IMR-90 (cell line): ENCODE data around the gene KRTAP10-5. TPM values are rescaled to one million over a fixed set of nuclear protein-coding genes. Genes with fewer than 3 reads are reported as not detected.
"Not testable (repeated sequence)": the region's sequence is repeated elsewhere in the genome, so short reads cannot be mapped to it uniquely, and the experiment has no call there.

ENCODE experiments used
- ATAC-seq: fragments of 200-7000 bp; cut with Tn5 transposase; 2 replicates; pipeline ENCODE4 v1.9.1; 2020; ENCODE audit warnings: low read depth, mild to moderate bottlenecking, moderate library complexity
- BruUV-seq: library from RNA; stranded (reverse); fragments of 400-500 nt; replicated peaks from 2 replicates; lab custom pipeline; 2021; lab: Mats Ljungman, UMichigan
- CTCF ChIA-PET: fragments of 300-600 bp; formaldehyde crosslinking; extraction: SDS; loops from one replicate; lab custom pipeline; 2021; ENCODE audit warnings: antibody characterized with exemption; lab: Yijun Ruan, JAX
- POLR2A ChIA-PET: fragments of 300-600 bp; sonication (Branson Sonifier 250); formaldehyde crosslinking; loops from one replicate; lab custom pipeline; 2022; ENCODE audit warnings: antibody characterized with exemption; ENCODE audit not compliant: unreplicated experiment; lab: Charles Lee
- DNase-seq: peaks from one replicate; pipeline ENCODE4 v3.0.0; 2013
- H2AFZ ChIP-seq: replicated peaks from 2 replicates; pipeline ENCODE3; 2013; ENCODE audit warnings: low read length, mild to moderate bottlenecking; ENCODE audit not compliant: poor library complexity
- H2AK5ac ChIP-seq: 2 replicates; pipeline ENCODE4 v1.6.1; 2013; ENCODE audit warnings: low read depth, low read length, inconsistent platforms
- H2AK9ac ChIP-seq: replicated peaks from 2 replicates; pipeline ENCODE3; 2013; ENCODE audit warnings: mild to moderate bottlenecking, low read depth, low read length, moderate library complexity; ENCODE audit not compliant: poor library complexity
- H2BK120ac ChIP-seq: 2 replicates; pipeline ENCODE4 v1.6.1; 2013; ENCODE audit warnings: low read depth, low read length, inconsistent platforms
- H2BK15ac ChIP-seq: 3 replicates; pipeline ENCODE4 v1.6.1; 2013; ENCODE audit warnings: low read depth, low read length, inconsistent platforms
- H2BK20ac ChIP-seq: 2 replicates; pipeline ENCODE4 v1.6.1; 2013; ENCODE audit warnings: low read depth, mild to moderate bottlenecking, inconsistent platforms, low read length, moderate library complexity
- H2BK5ac ChIP-seq: 2 replicates; pipeline ENCODE4 v1.6.1; 2013; ENCODE audit warnings: mild to moderate bottlenecking, low read depth, low read length, inconsistent platforms; ENCODE audit not compliant: poor library complexity, severe bottlenecking
- H3K14ac ChIP-seq: replicated peaks from 2 replicates; pipeline ENCODE4 v1.6.1; 2013; ENCODE audit warnings: low read depth, low read length, inconsistent platforms
- H3K18ac ChIP-seq: 2 replicates; pipeline ENCODE4 v1.6.1; 2013; ENCODE audit warnings: low read depth, low read length, control low read depth
- H3K23ac ChIP-seq: 2 replicates; pipeline ENCODE4 v1.6.1; 2013; ENCODE audit warnings: low read depth, low read length, inconsistent platforms
- H3K27ac ChIP-seq: 2 replicates; pipeline ENCODE4 v1.5.1; 2013; ENCODE audit warnings: mild to moderate bottlenecking, control low read depth, low read length; ENCODE audit not compliant: insufficient read depth
- H3K27me3 ChIP-seq: 2 replicates; pipeline ENCODE4 v1.6.1; 2013; ENCODE audit warnings: low read length; ENCODE audit not compliant: control insufficient read depth, insufficient read depth
- H3K36me3 ChIP-seq: 2 replicates; pipeline ENCODE4 v1.6.1; 2013; ENCODE audit warnings: low read length, mixed read lengths; ENCODE audit not compliant: control insufficient read depth, insufficient read depth
- H3K4ac ChIP-seq: 2 replicates; pipeline ENCODE4 v1.6.1; 2013; ENCODE audit warnings: low read depth, low read length, inconsistent platforms
- H3K4me1 ChIP-seq: 2 replicates; pipeline ENCODE4 v1.6.1; 2013; ENCODE audit warnings: low read length, mixed read lengths; ENCODE audit not compliant: control insufficient read depth, insufficient read depth
- H3K4me2 ChIP-seq: 2 replicates; pipeline ENCODE4 v1.6.1; 2013; ENCODE audit warnings: low read depth, mild to moderate bottlenecking, control low read depth, low read length, moderate library complexity
- H3K4me3 ChIP-seq: 2 replicates; pipeline ENCODE4 v1.5.1; 2013; ENCODE audit warnings: low read depth, mild to moderate bottlenecking, control low read depth, low read length, moderate library complexity; ENCODE audit not compliant: insufficient read depth
- H3K56ac ChIP-seq: 2 replicates; pipeline ENCODE4 v1.6.1; 2013; ENCODE audit warnings: low read length, inconsistent platforms; ENCODE audit not compliant: insufficient read depth; ENCODE audit errors: extremely low read depth
- H3K79me1 ChIP-seq, 2 experiments: 2 replicates each; pipeline ENCODE4 v1.6.1; 2013; ENCODE audit warnings: low read length in 2 of 2, inconsistent platforms in 1 of 2, low read depth in 1 of 2
- H3K9ac ChIP-seq: 2 replicates; pipeline ENCODE4 v1.6.1; 2013; ENCODE audit warnings: low read depth, low read length, control low read depth
- H3K9me1 ChIP-seq: 2 replicates; pipeline ENCODE4 v1.6.1; 2013; ENCODE audit warnings: low read length, inconsistent platforms; ENCODE audit not compliant: insufficient read depth
- H3K9me3 ChIP-seq: 2 replicates; pipeline ENCODE4 v1.6.1; 2013; ENCODE audit warnings: low read length; ENCODE audit not compliant: control insufficient read depth, insufficient read depth
- H4K20me1 ChIP-seq: 2 replicates; pipeline ENCODE4 v1.6.1; 2013; ENCODE audit warnings: low read length, inconsistent platforms; ENCODE audit not compliant: insufficient read depth
- H4K5ac ChIP-seq: 2 replicates; pipeline ENCODE4 v1.6.1; 2013; ENCODE audit warnings: mild to moderate bottlenecking, low read depth, low read length, control low read depth
- H4K8ac ChIP-seq, 2 experiments: 2 replicates each; pipeline ENCODE4 v1.6.1; 2013; ENCODE audit warnings: low read depth in 2 of 2, low read length in 2 of 2, control low read depth in 1 of 2, inconsistent platforms in 1 of 2
- H4K91ac ChIP-seq: 2 replicates; pipeline ENCODE4 v1.6.1; 2013; ENCODE audit warnings: low read depth, low read length, inconsistent platforms; ENCODE audit not compliant: insufficient read depth
- WGBS, 2 experiments: methylation state at CpG; one replicate each; pipeline versions ENCODE4 v1.1.5 to v1.1.7; 2013; ENCODE audit warnings: missing lambda C conversion rate in 2 of 2; ENCODE audit not compliant: insufficient read length in 1 of 2; ENCODE audit errors: extremely low coverage in 2 of 2; 5-methylcytosine and 5-hydroxymethylcytosine counted together
- dilution Hi-C: fragments of 300-500 bp; cut with HindIII; formaldehyde crosslinking; loops from one replicate; pipeline ENCODE4 v1.14.3; 2018; ENCODE audit warnings: low sequenced_read_pairs; ENCODE audit not compliant: unreplicated experiment
- in situ Hi-C: fragments of 300-500 bp; cut with MboI; formaldehyde crosslinking; loops from 3 replicates; pipeline ENCODE4 v1.14.3; 2019; ENCODE audit warnings: low sequenced_read_pairs, inconsistent platforms, mixed read lengths
- intact Hi-C: fragments of 100-400 bp; cut with micrococcal nuclease; formaldehyde crosslinking; loops from 2 replicates; pipeline ENCODE4 v1.10.0; 2022
- polyA plus RNA-seq, 3 experiments: library from polyadenylated mRNA; depleted of rRNA; stranded (reverse); fragments of >200 nt; gene quantifications; 2 replicates each; pipeline ENCODE4 v1.2.3, GENCODE V29; 2012; ENCODE audit warnings: low replicate concordance in 1 of 3
- total RNA-seq: library from RNA; depleted of rRNA; stranded (reverse); fragments of >200 nt; gene quantifications from 2 replicates; pipeline ENCODE4 v1.2.3, GENCODE V29; 2012

The KRTAP10-5 gene
- total and polyA plus RNA-seq, 2 of the 4 experiments (the other 2 are of a cell fraction), result not detected

GRCh38 chr21:44591801-44592130 is 11.4 kb upstream of the KRTAP10-5 start:
- H3K4me2 ChIP-seq, in situ Hi-C loops, H2BK15ac ChIP-seq, H2AK5ac ChIP-seq, H3K9me1 ChIP-seq, H4K20me1 ChIP-seq, H3K36me3 ChIP-seq, H3K27ac ChIP-seq, H3K9me3 ChIP-seq, dilution Hi-C loops, CTCF ChIA-PET, H2BK5ac ChIP-seq, H3K14ac ChIP-seq, POLR2A ChIA-PET, H3K9ac ChIP-seq, intact Hi-C loops, H2AFZ ChIP-seq, H3K79me1 ChIP-seq, H3K27me3 ChIP-seq, H2BK120ac ChIP-seq, ATAC-seq, H4K91ac ChIP-seq, H4K5ac ChIP-seq, DNase-seq, H3K4me3 ChIP-seq, H3K23ac ChIP-seq, H3K18ac ChIP-seq, H3K56ac ChIP-seq, H2AK9ac ChIP-seq, H4K8ac ChIP-seq, H3K4me1 ChIP-seq, H2BK20ac ChIP-seq, H3K4ac ChIP-seq, BruUV-seq: not testable (repeated sequence)
- WGBS, 2 experiments, result no CpG with 5 or more reads among the region's 4 CpGs

GRCh38 chr21:44590897-44591800 is 10.7 kb upstream of the KRTAP10-5 start:
- H3K14ac ChIP-seq, H3K27ac ChIP-seq, POLR2A ChIA-PET, H3K27me3 ChIP-seq, H2BK15ac ChIP-seq, H3K23ac ChIP-seq, intact Hi-C loops, H2BK20ac ChIP-seq, H2AK9ac ChIP-seq, H4K8ac ChIP-seq, H3K56ac ChIP-seq, H3K4me3 ChIP-seq, H3K18ac ChIP-seq, ATAC-seq, dilution Hi-C loops, H3K9ac ChIP-seq, H3K4ac ChIP-seq, H3K4me2 ChIP-seq, H2BK120ac ChIP-seq, H3K9me1 ChIP-seq, H4K20me1 ChIP-seq, H4K5ac ChIP-seq, CTCF ChIA-PET, H3K79me1 ChIP-seq, H3K4me1 ChIP-seq, H2AK5ac ChIP-seq, H2BK5ac ChIP-seq, H4K91ac ChIP-seq, BruUV-seq, H3K36me3 ChIP-seq, H2AFZ ChIP-seq, DNase-seq, H3K9me3 ChIP-seq, in situ Hi-C loops: not testable (repeated sequence)
- 67% methylated on average over 3 of the region's 19 CpGs; no CpG with 5 or more reads in 1 of the 2 experiments for WGBS, 2 experiments
